K562 (cell line): ENCODE results near the gene OPN1LW. TPM values are rescaled to one million over a fixed set of nuclear protein-coding genes. Genes with fewer than 3 reads are reported as not detected.

Experiments used
- ATF1 ChIP-seq, 2 experiments: fragments of 450-650 bp in 1 of 2; IDR thresholded peaks; 2 replicates each; pipeline ENCODE4 v1.6.1; 2016; ENCODE audit warnings: missing compliant biosample characterization in 1 of 2, missing genetic modification characterization in 1 of 2
- BCOR ChIP-seq: fragments of 450-650 bp; IDR thresholded peaks from 2 replicates; pipeline ENCODE4 v1.6.1; 2016
- BHLHE40 ChIP-seq: IDR thresholded peaks from 2 replicates; pipeline ENCODE4 v1.6.1; 2011; ENCODE audit warnings: low read length, improper control_type of control experiment
- CCNT2 ChIP-seq: IDR thresholded peaks from 2 replicates; pipeline ENCODE4 v1.6.1; 2011; ENCODE audit warnings: borderline replicate concordance, low read depth, mild to moderate bottlenecking, moderate library complexity, mixed read lengths, low read length; ENCODE audit not compliant: insufficient read length; ENCODE audit errors: extremely low read depth
- CXXC5 ChIP-seq: fragments of 250-450 bp; sonication (Bioruptor Pico); IDR thresholded peaks from 2 replicates; pipeline ENCODE4 v1.8.0; 2022; ENCODE audit warnings: inconsistent platforms, mild to moderate bottlenecking, moderate library complexity
- DIDO1 ChIP-seq: fragments of 450-650 bp; IDR thresholded peaks from 2 replicates; pipeline ENCODE4 v1.6.1; 2016; ENCODE audit warnings: low read depth, missing biosample characterization, missing genetic modification characterization
- EP400 ChIP-seq: fragments of 450-650 bp; IDR thresholded peaks from 2 replicates; pipeline ENCODE4 v1.6.1; 2017; ENCODE audit warnings: antibody characterized with exemption, mild to moderate bottlenecking, moderate library complexity
- ETV1 ChIP-seq: fragments of 450-650 bp; conservative IDR thresholded peaks from 2 replicates; pipeline ENCODE4 v1.6.1; 2016; ENCODE audit warnings: missing genetic modification characterization, control low read depth, low read depth, missing compliant biosample characterization
- HDAC1 ChIP-seq, 2 experiments: fragments of 450-650 bp; IDR thresholded peaks; 2 replicates each; pipeline ENCODE4 v1.6.1; 2016 to 2017; ENCODE audit warnings: inconsistent platforms in 1 of 2, mild to moderate bottlenecking in 1 of 2, moderate library complexity in 1 of 2
- NBN ChIP-seq: fragments of 450-650 bp; IDR thresholded peaks from 2 replicates; pipeline ENCODE4 v1.6.1; 2016; ENCODE audit warnings: low read depth, mild to moderate bottlenecking
- NCOA1 ChIP-seq: fragments of 450-650 bp; IDR thresholded peaks from 2 replicates; pipeline ENCODE4 v1.6.1; 2016; ENCODE audit warnings: low read depth
- NFE2 ChIP-seq: IDR thresholded peaks from 2 replicates; pipeline ENCODE4 v1.6.1; 2014; ENCODE audit warnings: antibody characterized with exemption, low read depth
- PURB ChIP-seq: sonication (generic); formaldehyde crosslinking; IDR thresholded peaks from 2 replicates; pipeline ENCODE4 v1.9.0; 2021; ENCODE audit warnings: low read depth, mild to moderate bottlenecking, missing genetic modification reagents
- SAP30 ChIP-seq: fragments of 200-600 bp; sonication (generic); IDR thresholded peaks from 2 replicates; pipeline ENCODE4 v1.6.1; 2012; ENCODE audit warnings: borderline replicate concordance, low read depth, mild to moderate bottlenecking, moderate library complexity, low read length, control low read depth, inconsistent platforms; ENCODE audit not compliant: insufficient read depth, poor library complexity, severe bottlenecking
- SPI1 ChIP-seq: IDR thresholded peaks from 2 replicates; pipeline ENCODE4 v1.6.1; 2011; ENCODE audit warnings: low read depth, low read length, control low read depth, borderline replicate concordance
- SREBF1 ChIP-seq: fragments of 150-350 bp; IDR thresholded peaks from 2 replicates; pipeline ENCODE4 v1.6.1; 2014; ENCODE audit warnings: antibody characterized with exemption, low read depth, low read length, borderline replicate concordance
- TCF3 ChIP-seq: sonication (generic); formaldehyde crosslinking; IDR thresholded peaks from 2 replicates; pipeline ENCODE4 v1.4.0; 2020; ENCODE audit warnings: mild to moderate bottlenecking, missing genetic modification reagents
- TSC22D4 ChIP-seq: fragments of 450-650 bp; IDR thresholded peaks from 2 replicates; pipeline ENCODE4 v1.6.1; 2016; ENCODE audit warnings: missing genetic modification characterization, missing biosample characterization, control low read depth
- U2AF2 ChIP-seq: fragments of 200-400 bp; formaldehyde crosslinking; optimal IDR thresholded peaks from 2 replicates; pipeline ENCODE3; 2017; ENCODE audit warnings: low read depth, mild to moderate bottlenecking, low read length
- ZBED1 ChIP-seq: IDR thresholded peaks from 2 replicates; pipeline ENCODE4 v1.6.1; 2014
- ZEB2 ChIP-seq: fragments of 450-650 bp; IDR thresholded peaks from 2 replicates; pipeline ENCODE4 v1.6.1; 2016
- ZNF253 ChIP-seq: fragments of 250-450 bp; sonication (Bioruptor Pico); conservative IDR thresholded peaks from 2 replicates; pipeline ENCODE4 v1.6.1; 2021; ENCODE audit warnings: mild to moderate bottlenecking
- ZNF316 ChIP-seq: fragments of 450-650 bp; IDR thresholded peaks from 2 replicates; pipeline ENCODE4 v1.6.1; 2016
- ZNF347 ChIP-seq: fragments of 450-650 bp; formaldehyde crosslinking; IDR thresholded peaks from 2 replicates; pipeline ENCODE4 v1.4.0; 2020; ENCODE audit warnings: low read depth, mild to moderate bottlenecking, moderate library complexity
- polyA plus RNA-seq, 8 experiments: library from polyadenylated mRNA; depleted of rRNA in 4 of 8; stranded (reverse) in 5 of 8; unstranded in 3 of 8; fragments of >200 nt; fragmentation: Nextera tagmentation in 2 of 8; fragmentation: Illumina TruSeq in 1 of 8; extraction: Ambion mirVana in 2 of 8; extraction: Trizol in 1 of 8; gene quantifications; 2 replicates each; pipeline versions ENCODE4 v1.2.1 to v1.2.3, GENCODE V29; 2011 to 2014; ENCODE audit warnings: inconsistent platforms in 1 of 8, missing spikeins in 1 of 8
- total RNA-seq, 7 experiments: library from RNA; depleted of rRNA in 6 of 7; stranded (reverse); fragments of >200 nt in 6 of 7; fragmentation: Illumina TruSeq in 2 of 7; extraction: Trizol in 2 of 7; gene quantifications; 2 replicates each; pipeline versions ENCODE4 v1.2.1 to v1.2.3, GENCODE V29; 2011 to 2021; ENCODE audit warnings: low replicate concordance in 1 of 7
- TF ChIP-seq, protein P1 (sequence below), 2 experiments: fragments of 450-650 bp in 1 of 2; sonication (generic) in 1 of 2; formaldehyde crosslinking; conservative IDR thresholded peaks; 2 replicates each; pipeline versions ENCODE4 v1.4.0 to v1.8.1; 2020 to 2022; ENCODE audit warnings: mild to moderate bottlenecking in 1 of 2, missing genetic modification reagents in 1 of 2
- TF ChIP-seq, protein P2 (sequence below): sonication (generic); IDR thresholded peaks from 2 replicates; pipeline ENCODE4 v1.6.1; 2016
- TF ChIP-seq, protein P3 (sequence below): fragments of 450-650 bp; IDR thresholded peaks from 2 replicates; pipeline ENCODE4 v1.6.1; 2016

The OPN1LW gene
- total and polyA plus RNA-seq, 9 of the 15 experiments (the other 6 are each of a cell fraction or from before 2014, with no cell fraction given), result 0.04 TPM; not detected in 8

DNA sequence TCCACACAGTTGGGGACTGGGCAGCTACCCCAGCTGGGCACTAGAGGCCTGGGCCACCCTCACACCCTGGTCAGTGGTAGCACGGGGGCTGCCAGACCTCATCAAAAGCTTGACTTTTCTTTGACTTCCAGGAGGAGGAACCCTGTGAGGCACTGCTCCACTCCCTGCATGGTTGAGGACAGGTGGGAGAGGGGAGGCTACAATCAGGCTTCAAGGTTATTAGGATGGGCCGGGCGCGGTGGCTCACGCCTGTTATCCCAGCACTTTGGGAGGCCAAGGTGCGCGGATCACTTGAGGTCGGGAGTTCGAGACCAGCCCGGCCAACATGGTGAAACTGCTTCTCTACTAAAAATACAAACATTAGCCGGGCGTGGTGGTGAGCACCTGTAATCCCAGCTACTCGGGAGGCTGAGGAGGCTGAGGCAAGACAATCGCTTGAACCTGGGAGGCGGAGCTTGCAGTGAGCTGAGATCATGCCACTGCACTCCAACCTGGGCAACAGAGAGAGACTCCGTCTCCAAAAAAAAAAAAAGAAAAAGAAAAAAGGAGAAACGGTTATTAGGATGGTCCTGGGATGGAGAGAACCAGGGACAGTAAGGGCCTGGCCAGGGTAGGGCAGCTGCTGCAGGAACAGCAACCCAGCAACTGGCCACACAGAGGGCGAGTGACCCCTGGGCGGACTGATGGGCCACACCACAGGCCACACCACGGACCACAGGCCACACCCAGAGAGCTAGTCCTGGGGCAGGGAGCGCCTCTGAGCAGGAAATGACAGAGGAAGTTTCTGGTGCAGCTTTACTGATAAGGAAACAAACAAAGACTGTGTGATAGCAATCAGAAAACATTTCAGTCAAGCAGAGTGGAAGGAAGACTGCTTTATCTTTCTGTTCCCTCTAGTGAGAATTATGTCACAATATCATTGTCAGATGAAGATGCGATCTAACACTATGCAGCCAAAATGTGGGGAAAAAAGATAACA, 20.5 kb upstream of the OPN1LW start (continued):
- TF ChIP-seq, protein P1, sequence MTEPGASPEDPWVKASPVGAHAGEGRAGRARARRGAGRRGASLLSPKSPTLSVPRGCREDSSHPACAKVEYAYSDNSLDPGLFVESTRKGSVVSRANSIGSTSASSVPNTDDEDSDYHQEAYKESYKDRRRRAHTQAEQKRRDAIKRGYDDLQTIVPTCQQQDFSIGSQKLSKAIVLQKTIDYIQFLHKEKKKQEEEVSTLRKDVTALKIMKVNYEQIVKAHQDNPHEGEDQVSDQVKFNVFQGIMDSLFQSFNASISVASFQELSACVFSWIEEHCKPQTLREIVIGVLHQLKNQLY (CRISPR knock-in tag; conservative IDR thresholded peaks at IDR 0.05), result no peak
- TF ChIP-seq HDAC1 (IDR thresholded peaks at IDR 0.05) (peak in 1 of 2 experiments; percentile 87; a peak in 2 of 4 replicates), TSC22D4 (no peak), ETV1 (tag) (peak; percentile 88), ATF1 (CRISPR knock-in tag; IDR thresholded peaks at IDR 0.05) (no peak), ATF1 (tag; IDR thresholded peaks at IDR 0.05) (peak; percentile 61), ZNF347 (CRISPR knock-in tag) (no peak), NCOA1 (peak; percentile 87), U2AF2 (no peak), CCNT2 (peak; percentile 96), NFE2 (peak; percentile 62), CXXC5 (CRISPR knock-in tag) (peak; percentile 38), EP400 (peak; percentile 54), ZNF316 (no peak), BHLHE40 (0 out of 2 replicates have a peak, but pooled peaks have one; percentile 50), PURB (CRISPR knock-in tag) (no peak), ZEB2 (peak; percentile 94), NBN (peak; percentile 89), SREBF1 (0 out of 2 replicates have a peak, but pooled peaks have one; percentile 23), TCF3 (CRISPR knock-in tag) (peak; percentile 87), SPI1 (peak; percentile 40; the same call in 1 of the 2 replicates), ZBED1 (no peak), SAP30 (no peak), BCOR (peak; percentile 43; the same call in 1 of the 2 replicates), ZNF253 (no peak), DIDO1 (tag) (no peak)
- TF ChIP-seq, protein P2, sequence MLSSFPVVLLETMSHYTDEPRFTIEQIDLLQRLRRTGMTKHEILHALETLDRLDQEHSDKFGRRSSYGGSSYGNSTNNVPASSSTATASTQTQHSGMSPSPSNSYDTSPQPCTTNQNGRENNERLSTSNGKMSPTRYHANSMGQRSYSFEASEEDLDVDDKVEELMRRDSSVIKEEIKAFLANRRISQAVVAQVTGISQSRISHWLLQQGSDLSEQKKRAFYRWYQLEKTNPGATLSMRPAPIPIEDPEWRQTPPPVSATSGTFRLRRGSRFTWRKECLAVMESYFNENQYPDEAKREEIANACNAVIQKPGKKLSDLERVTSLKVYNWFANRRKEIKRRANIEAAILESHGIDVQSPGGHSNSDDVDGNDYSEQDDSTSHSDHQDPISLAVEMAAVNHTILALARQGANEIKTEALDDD, result peak; percentile 31; the same call in 1 of the 2 replicates
- TF ChIP-seq, protein P3, sequence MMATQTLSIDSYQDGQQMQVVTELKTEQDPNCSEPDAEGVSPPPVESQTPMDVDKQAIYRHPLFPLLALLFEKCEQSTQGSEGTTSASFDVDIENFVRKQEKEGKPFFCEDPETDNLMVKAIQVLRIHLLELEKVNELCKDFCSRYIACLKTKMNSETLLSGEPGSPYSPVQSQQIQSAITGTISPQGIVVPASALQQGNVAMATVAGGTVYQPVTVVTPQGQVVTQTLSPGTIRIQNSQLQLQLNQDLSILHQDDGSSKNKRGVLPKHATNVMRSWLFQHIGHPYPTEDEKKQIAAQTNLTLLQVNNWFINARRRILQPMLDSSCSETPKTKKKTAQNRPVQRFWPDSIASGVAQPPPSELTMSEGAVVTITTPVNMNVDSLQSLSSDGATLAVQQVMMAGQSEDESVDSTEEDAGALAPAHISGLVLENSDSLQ, result peak; percentile 71
